ENCODE measurements around the gene SOHLH1. TPM values are rescaled to one million over a fixed set of nuclear protein-coding genes. Genes with fewer than 3 reads are reported as not detected.

Gene SOHLH1
- total and polyA plus RNA-seq, 8 donors = 0.31 TPM; not detected in 7

DNA sequence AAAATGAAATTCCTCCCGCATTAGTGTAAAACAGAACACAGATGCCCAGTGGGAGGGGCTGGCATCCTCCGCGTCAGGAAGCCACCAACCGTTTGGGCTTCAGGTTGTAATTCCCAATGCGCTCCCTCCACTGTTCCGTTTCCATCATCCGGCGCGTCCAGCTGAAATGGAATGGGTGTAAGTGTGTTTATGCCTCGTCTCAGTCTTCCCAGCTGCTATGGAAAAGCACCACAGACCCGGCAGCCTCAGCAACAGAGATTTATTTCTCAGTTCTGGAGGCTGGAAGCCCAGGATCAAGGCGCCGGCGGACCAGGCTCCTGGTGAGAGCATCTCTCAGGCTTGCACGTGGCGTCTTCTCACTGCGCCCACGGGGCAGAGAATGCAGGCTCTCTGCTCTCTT, 23.1 kb upstream of the SOHLH1 start:
- ATAC-seq (no peak), DNase-seq (no peak), FAIRE-seq (no peak)
- no peak overlapping the region for H3K27ac ChIP-seq
- TF ChIP-seq, protein P1, sequence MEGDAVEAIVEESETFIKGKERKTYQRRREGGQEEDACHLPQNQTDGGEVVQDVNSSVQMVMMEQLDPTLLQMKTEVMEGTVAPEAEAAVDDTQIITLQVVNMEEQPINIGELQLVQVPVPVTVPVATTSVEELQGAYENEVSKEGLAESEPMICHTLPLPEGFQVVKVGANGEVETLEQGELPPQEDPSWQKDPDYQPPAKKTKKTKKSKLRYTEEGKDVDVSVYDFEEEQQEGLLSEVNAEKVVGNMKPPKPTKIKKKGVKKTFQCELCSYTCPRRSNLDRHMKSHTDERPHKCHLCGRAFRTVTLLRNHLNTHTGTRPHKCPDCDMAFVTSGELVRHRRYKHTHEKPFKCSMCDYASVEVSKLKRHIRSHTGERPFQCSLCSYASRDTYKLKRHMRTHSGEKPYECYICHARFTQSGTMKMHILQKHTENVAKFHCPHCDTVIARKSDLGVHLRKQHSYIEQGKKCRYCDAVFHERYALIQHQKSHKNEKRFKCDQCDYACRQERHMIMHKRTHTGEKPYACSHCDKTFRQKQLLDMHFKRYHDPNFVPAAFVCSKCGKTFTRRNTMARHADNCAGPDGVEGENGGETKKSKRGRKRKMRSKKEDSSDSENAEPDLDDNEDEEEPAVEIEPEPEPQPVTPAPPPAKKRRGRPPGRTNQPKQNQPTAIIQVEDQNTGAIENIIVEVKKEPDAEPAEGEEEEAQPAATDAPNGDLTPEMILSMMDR (IDR thresholded peaks at IDR 0.05) = no peak
- no peaks in the 10 kb centered on the region for H3K36me3 ChIP-seq
- intact Hi-C loops (cut with DNase I) = no loop called here
- no peaks in the 10 kb centered on the region for H3K4me1 ChIP-seq
- no peaks in the 10 kb centered on the region for H3K9me3 ChIP-seq
- H3K27me3 ChIP-seq = peaks cover 0 to 9% (median 0%) of the 10 kb centered on the region in 4 donors
- no peak overlapping the region for H3K4me3 ChIP-seq
- 60 to 61% methylated on average over 18 of the region's 18 CpGs for WGBS, 2 donors

DNA sequence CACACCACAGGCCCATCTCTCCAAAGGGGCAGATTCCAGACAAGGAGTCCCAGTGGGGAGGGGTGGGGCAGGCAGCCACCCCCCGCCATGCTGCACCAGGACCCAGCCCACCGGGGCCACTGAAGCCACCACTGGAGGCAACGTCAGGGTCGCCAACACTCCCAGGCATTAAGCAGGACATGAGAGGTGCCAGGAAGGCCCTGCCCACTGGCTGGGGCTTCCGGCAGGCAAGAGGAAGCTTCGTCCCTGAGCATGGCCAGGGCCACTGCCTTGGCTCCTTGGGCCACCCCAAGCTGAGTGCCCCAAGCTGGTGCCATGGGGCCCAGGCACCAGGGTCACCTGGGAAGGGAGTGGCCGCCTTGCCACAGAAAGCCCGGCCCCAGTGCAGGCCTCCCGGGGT, 20.2 kb upstream of the SOHLH1 start:
- DNase-seq (no peak), FAIRE-seq (no peak)
- TF ChIP-seq, protein P1 (IDR thresholded peaks at IDR 0.05) = no peak

DNA sequence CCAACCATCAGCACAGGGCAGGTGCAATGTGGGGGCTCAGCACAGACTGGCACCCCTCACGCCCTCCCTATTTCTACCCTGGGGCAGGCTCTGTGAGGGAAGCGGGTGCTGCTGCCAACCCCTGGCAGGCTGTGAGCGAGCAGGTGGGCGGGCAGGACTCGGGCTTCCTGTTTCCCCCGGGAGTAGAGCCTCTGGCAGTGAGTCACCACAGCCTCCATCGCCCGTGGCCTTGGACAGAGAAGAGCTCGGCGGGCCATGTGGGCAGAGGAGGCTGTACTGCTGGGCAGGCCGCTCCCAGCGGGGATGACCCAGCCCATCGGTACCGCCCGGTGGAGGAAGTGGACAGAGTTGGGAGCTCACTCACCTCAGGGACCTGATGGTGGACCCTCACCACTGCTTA, 19.3 kb upstream of the SOHLH1 start:
- intact Hi-C loops (cut with DNase I) = no loop called here
- no peak overlapping the region for H3K27ac ChIP-seq
- 28 to 43% methylated on average over 15 of the region's 15 CpGs for WGBS, 2 donors
- DNase-seq = no peak
- TF ChIP-seq, protein P1 (IDR thresholded peaks at IDR 0.05) = no peak
- H3K4me3 ChIP-seq = no peak overlapping the region
- no peaks in the 10 kb centered on the region for H3K36me3 ChIP-seq
- peaks cover 0 to 17% (median 0%) of the 10 kb centered on the region in 4 donors for H3K27me3 ChIP-seq
- no peaks in the 10 kb centered on the region for H3K9me3 ChIP-seq
- ATAC-seq = no peak
- no peaks in the 10 kb centered on the region for H3K4me1 ChIP-seq
- FAIRE-seq = no peak

More for the DNA sequence above, 20.2 kb upstream of the SOHLH1 start:
- Histone ChIP-seq H3K4me3 (no peak overlapping the region), H3K36me3 (no peaks in the 10 kb centered on the region), H3K4me1 (no peaks in the 10 kb centered on the region), H3K27me3 (peaks cover 0 to 17% (median 0%) of the 10 kb centered on the region in 4 donors), H3K9me3 (no peaks in the 10 kb centered on the region), H3K27ac (no peak overlapping the region)
- intact Hi-C loops (cut with DNase I) = no loop called here
- ATAC-seq = no peak
- WGBS, 2 donors = 61 to 70% methylated on average over 9 of the region's 9 CpGs

DNA sequence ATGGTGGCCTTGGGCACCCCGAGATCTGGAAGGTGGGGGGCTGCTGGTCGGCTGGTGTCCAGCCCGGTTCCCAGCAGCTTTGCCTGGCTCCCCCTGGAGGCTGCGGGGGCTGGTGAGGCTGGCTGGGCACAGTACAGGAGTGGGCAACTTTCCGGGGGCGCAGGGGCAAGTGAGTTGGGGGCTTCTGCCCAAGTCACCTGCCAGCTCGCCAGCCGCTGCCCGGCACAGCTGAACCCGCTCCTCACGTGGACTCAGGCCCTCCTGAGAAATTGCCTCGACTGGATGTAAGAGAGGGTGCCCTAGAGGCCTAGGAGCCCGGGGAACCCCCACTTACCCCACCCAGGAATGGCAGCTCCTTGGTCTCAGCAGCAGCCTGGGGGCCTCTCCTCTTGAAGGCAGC, 18.1 kb upstream of the SOHLH1 start:
- Histone ChIP-seq H3K4me1 (no peaks in the 10 kb centered on the region), H3K4me3 (no peak overlapping the region), H3K27ac (no peak overlapping the region), H3K9me3 (no peaks in the 10 kb centered on the region), H3K27me3 (peaks cover 0 to 17% (median 0%) of the 10 kb centered on the region in 4 donors), H3K36me3 (no peaks in the 10 kb centered on the region)
- DNase-seq = no peak
- intact Hi-C loops (cut with DNase I) = no loop called here
- TF ChIP-seq, protein P1 (IDR thresholded peaks at IDR 0.05) = no peak
- 64 to 84% methylated on average over 13 of the region's 13 CpGs for WGBS, 2 donors
- ATAC-seq = no peak
- FAIRE-seq = no peak

DNA sequence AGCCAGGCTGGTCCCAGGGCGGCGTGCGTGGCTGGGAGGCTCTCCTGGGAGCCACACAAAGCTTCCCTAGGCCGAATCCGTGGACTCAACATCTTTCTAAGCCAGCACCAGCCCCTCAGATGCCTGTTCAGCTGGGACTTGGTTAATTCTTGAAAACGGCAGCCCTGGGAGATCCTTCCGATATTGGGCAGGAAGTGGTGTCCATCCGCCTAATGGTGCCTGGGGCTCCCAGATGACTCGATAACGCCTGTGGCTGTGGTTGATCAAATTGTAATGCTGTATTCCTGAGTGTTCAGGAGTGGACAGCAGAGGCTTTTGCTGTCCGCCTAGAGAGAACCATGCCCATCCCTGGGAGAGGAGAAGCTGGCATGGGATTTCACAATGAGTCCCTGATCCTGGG, 16.8 kb upstream of the SOHLH1 start:
- Histone ChIP-seq H3K36me3 (no peaks in the 10 kb centered on the region), H3K4me1 (no peaks in the 10 kb centered on the region), H3K9me3 (no peaks in the 10 kb centered on the region), H3K4me3 (no peak overlapping the region), H3K27ac (no peak overlapping the region), H3K27me3 (peaks cover 0 to 17% (median 0%) of the 10 kb centered on the region in 4 donors)
- intact Hi-C loops (cut with DNase I) = no loop called here
- TF ChIP-seq, protein P1 (IDR thresholded peaks at IDR 0.05) = no peak
- FAIRE-seq = no peak
- DNase-seq = no peak
- ATAC-seq = no peak
- 70 to 84% methylated on average over 11 of the region's 11 CpGs for WGBS, 2 donors

All from pancreas (tissue), 10 donors.